Measurements from ENCODE around the gene HRG. TPM values are rescaled to one million over a fixed set of nuclear protein-coding genes. Genes with fewer than 3 reads are reported as not detected.

Gene HRG
- total RNA-seq, 1 experiment from 2014 or later, result not detected

DNA sequence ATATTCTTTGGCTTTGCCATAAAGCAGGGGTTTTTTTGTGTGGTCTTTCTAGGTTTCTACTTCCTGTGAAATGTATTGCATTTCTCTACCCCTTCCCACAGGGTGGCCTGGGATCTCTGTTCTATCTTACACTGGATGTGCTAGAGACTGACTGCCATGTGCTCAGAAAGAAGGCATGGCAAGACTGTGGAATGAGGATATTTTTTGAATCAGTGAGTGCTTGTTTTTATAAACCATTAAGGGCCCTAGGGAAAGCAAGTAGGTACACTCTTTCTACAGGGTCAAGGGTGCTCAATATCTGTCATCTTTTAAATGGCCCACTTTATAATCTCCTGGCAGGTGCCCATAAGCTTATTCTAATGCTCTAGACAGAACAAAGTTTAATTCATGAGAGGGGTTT lies 24.9 kb upstream of the HRG start:
- H3K9ac ChIP-seq (ENCODE audit: extremely low read depth, insufficient read length, low read length), result no peak overlapping the region
- no peak overlapping the region for H2BK15ac ChIP-seq (ENCODE audit: low read depth, low read length)
- H3K23me2 ChIP-seq (ENCODE audit: insufficient read length, low read depth, low read length, poor library complexity, severe bottlenecking), result no peaks in the 10 kb centered on the region
- Mint-ChIP-seq H3K36me3 (ENCODE audit: insufficient read depth in 1 of 3, low read depth in 3 of 3) (no peaks in the 10 kb centered on the region), H3K27me3 (ENCODE audit: low read depth) (peaks cover 2% of the 10 kb centered on the region; the same call in 1 of the 2 replicates), H3K4me3 (no peak overlapping the region), H3K4me1 (peaks cover 20 to 26% of the 10 kb centered on the region in 2 experiments), H3K9me3 (no peaks in the 10 kb centered on the region), H3K27ac (no peak overlapping the region)
- H3K27me3 ChIP-seq (ENCODE audit: insufficient read depth, low read length), result no peaks in the 10 kb centered on the region
- no peak overlapping the region for H3K18ac ChIP-seq (ENCODE audit: insufficient read length, low read depth, low read length)
- no peak overlapping the region for H2AFZ ChIP-seq (ENCODE audit: low read length)
- H4K91ac ChIP-seq (ENCODE audit: insufficient read length, low read depth, low read length), result no peak overlapping the region
- H2BK12ac ChIP-seq (ENCODE audit: insufficient read length, low read depth, low read length), result no peak overlapping the region
- no peak overlapping the region for H2BK5ac ChIP-seq (ENCODE audit: insufficient read length, low read length)
- no peak for DNase-seq
- no peak overlapping the region for H3K4ac ChIP-seq (ENCODE audit: low read depth, low read length)
- TF ChIP-seq, protein P1, sequence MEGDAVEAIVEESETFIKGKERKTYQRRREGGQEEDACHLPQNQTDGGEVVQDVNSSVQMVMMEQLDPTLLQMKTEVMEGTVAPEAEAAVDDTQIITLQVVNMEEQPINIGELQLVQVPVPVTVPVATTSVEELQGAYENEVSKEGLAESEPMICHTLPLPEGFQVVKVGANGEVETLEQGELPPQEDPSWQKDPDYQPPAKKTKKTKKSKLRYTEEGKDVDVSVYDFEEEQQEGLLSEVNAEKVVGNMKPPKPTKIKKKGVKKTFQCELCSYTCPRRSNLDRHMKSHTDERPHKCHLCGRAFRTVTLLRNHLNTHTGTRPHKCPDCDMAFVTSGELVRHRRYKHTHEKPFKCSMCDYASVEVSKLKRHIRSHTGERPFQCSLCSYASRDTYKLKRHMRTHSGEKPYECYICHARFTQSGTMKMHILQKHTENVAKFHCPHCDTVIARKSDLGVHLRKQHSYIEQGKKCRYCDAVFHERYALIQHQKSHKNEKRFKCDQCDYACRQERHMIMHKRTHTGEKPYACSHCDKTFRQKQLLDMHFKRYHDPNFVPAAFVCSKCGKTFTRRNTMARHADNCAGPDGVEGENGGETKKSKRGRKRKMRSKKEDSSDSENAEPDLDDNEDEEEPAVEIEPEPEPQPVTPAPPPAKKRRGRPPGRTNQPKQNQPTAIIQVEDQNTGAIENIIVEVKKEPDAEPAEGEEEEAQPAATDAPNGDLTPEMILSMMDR (conservative IDR thresholded peaks at IDR 0.05), result no peak
- H3K14ac ChIP-seq (ENCODE audit: insufficient read depth, low read length), result no peak overlapping the region
- H3K4me2 ChIP-seq (ENCODE audit: insufficient read depth, insufficient read length, low read length), result no peak overlapping the region
- H4K5ac ChIP-seq (ENCODE audit: insufficient read length, low read depth, low read length), result no peak overlapping the region
- H3K27ac ChIP-seq (ENCODE audit: insufficient read length, low read depth, low read length), result no peak overlapping the region
- no peaks in the 10 kb centered on the region for H4K20me1 ChIP-seq (ENCODE audit: control insufficient read depth, insufficient read depth, insufficient read length)
- peaks cover 7% of the 10 kb centered on the region; the same call in 1 of the 2 replicates for H3K4me1 ChIP-seq (ENCODE audit: insufficient read depth, low read length)
- no peak overlapping the region for H2AK5ac ChIP-seq (ENCODE audit: insufficient read length, low read length)
- no peak overlapping the region for H3K23ac ChIP-seq (ENCODE audit: insufficient read length, low read depth, low read length)
- H2BK20ac ChIP-seq (ENCODE audit: low read depth, low read length, poor library complexity, severe bottlenecking), result no peak overlapping the region
- H3T11ph ChIP-seq (ENCODE audit: low read length), result no peak overlapping the region
- no peak overlapping the region for H2BK120ac ChIP-seq (ENCODE audit: low read depth, low read length, poor library complexity, severe bottlenecking)
- no peaks in the 10 kb centered on the region for H3K9me3 ChIP-seq (ENCODE audit: control insufficient read depth, low read depth, low read length)
- no peak overlapping the region for H4K8ac ChIP-seq (replicated peaks; ENCODE audit: insufficient read length, low read depth, low read length)
- no peaks in the 10 kb centered on the region for H3K79me1 ChIP-seq (ENCODE audit: insufficient read depth, low read depth, low read length, poor library complexity, severe bottlenecking)
- H3K56ac ChIP-seq (ENCODE audit: insufficient read length, low read depth, low read length), result no peak overlapping the region
- no peaks in the 10 kb centered on the region for H3K79me2 ChIP-seq (ENCODE audit: insufficient read depth, low read length)

All from H9 (cell line).